ENCODE data around the gene ANKRD39.

DNA sequence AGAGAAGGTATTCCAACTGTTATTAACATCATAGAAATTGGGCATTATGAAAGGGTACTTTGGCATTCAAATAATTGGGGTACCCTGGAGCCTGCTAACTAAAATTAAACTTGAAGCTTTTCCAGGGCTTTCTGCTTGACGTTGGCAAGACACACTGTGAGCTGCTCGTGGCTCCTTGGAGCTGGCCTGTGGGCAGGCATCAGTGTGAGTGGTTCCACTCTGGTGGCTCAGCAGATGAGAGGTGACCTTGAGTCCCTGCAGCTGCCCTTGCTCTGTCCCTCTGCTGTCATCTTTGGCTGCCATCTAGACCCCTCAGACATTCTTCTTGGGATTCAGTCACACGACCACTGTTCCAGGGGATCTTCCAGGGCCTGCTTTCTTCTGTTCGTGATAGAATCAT is 35.0 kb downstream of the ANKRD39 start:
- TF ChIP-seq CBX5 (IDR thresholded peaks at IDR 0.05; ENCODE audit: low read depth) (no peak), CHD2 (IDR thresholded peaks at IDR 0.05; ENCODE audit: borderline replicate concordance, low read depth, low read length) (no peak)
- TF ChIP-seq, protein P1, sequence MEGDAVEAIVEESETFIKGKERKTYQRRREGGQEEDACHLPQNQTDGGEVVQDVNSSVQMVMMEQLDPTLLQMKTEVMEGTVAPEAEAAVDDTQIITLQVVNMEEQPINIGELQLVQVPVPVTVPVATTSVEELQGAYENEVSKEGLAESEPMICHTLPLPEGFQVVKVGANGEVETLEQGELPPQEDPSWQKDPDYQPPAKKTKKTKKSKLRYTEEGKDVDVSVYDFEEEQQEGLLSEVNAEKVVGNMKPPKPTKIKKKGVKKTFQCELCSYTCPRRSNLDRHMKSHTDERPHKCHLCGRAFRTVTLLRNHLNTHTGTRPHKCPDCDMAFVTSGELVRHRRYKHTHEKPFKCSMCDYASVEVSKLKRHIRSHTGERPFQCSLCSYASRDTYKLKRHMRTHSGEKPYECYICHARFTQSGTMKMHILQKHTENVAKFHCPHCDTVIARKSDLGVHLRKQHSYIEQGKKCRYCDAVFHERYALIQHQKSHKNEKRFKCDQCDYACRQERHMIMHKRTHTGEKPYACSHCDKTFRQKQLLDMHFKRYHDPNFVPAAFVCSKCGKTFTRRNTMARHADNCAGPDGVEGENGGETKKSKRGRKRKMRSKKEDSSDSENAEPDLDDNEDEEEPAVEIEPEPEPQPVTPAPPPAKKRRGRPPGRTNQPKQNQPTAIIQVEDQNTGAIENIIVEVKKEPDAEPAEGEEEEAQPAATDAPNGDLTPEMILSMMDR (IDR thresholded peaks at IDR 0.05 in 2 of 3, conservative IDR thresholded peaks at IDR 0.05 in 1 of 3; ENCODE audit: control insufficient read depth in 2 of 3, extremely low read depth in 1 of 3, insufficient read depth in 1 of 3, low read depth in 3 of 3, low read length in 3 of 3), result no peak

All from GM12878 (cell line).